OCI-LY3 (cell line): Measurements from ENCODE around the gene GMEB1.

Source experiments
- EZH2phosphoT487 ChIP-seq: fragments of 200-600 bp; shearing (Covaris generic); IDR thresholded peaks from 2 replicates; pipeline ENCODE4 v1.6.1; 2018; ENCODE audit warnings: antibody characterized with exemption, mixed run types, low read depth
- TF ChIP-seq, protein P1 (sequence below): fragments of 200-600, 300-600 bp; sonication (generic); IDR thresholded peaks from 2 replicates; pipeline ENCODE4 v1.5.1; 2014; ENCODE audit warnings: antibody characterized with exemption, low read length, low read depth

DNA sequence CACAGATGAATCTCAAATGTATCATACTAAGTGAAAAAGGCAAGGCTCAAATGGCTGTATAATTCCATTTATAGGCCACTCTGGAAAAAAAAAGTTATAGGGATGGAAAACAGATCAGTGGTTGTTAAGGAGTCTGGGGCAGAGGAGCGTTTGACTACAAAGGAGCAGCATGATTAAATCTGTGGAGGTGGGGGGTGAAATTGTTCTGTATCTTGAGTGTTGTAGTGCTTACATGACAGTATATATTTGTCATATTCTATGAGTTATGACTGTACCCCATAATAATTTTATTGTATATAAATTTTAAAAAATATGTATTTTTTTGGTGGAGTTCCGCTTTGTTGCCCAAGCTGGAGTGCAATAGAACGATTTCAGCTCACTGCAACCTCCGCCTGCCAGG, 36.0 kb upstream of the GMEB1 start:
- TF ChIP-seq, protein P1, sequence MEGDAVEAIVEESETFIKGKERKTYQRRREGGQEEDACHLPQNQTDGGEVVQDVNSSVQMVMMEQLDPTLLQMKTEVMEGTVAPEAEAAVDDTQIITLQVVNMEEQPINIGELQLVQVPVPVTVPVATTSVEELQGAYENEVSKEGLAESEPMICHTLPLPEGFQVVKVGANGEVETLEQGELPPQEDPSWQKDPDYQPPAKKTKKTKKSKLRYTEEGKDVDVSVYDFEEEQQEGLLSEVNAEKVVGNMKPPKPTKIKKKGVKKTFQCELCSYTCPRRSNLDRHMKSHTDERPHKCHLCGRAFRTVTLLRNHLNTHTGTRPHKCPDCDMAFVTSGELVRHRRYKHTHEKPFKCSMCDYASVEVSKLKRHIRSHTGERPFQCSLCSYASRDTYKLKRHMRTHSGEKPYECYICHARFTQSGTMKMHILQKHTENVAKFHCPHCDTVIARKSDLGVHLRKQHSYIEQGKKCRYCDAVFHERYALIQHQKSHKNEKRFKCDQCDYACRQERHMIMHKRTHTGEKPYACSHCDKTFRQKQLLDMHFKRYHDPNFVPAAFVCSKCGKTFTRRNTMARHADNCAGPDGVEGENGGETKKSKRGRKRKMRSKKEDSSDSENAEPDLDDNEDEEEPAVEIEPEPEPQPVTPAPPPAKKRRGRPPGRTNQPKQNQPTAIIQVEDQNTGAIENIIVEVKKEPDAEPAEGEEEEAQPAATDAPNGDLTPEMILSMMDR: no peak
- no peak for TF ChIP-seq EZH2phosphoT487
